CD4-positive, alpha-beta T cell treated with Interleukin-15 for 1 hour (primary cell): ENCODE measurements around the gene CA11.
"Not testable (repeated sequence)": the region's sequence is repeated elsewhere in the genome, so short reads cannot be mapped to it uniquely, and the experiment has no call there.

Experiments
- DNase-seq: peaks from one replicate; pipeline ENCODE4 v3.0.0-alpha.2; 2020

The CA11 gene

DNA sequence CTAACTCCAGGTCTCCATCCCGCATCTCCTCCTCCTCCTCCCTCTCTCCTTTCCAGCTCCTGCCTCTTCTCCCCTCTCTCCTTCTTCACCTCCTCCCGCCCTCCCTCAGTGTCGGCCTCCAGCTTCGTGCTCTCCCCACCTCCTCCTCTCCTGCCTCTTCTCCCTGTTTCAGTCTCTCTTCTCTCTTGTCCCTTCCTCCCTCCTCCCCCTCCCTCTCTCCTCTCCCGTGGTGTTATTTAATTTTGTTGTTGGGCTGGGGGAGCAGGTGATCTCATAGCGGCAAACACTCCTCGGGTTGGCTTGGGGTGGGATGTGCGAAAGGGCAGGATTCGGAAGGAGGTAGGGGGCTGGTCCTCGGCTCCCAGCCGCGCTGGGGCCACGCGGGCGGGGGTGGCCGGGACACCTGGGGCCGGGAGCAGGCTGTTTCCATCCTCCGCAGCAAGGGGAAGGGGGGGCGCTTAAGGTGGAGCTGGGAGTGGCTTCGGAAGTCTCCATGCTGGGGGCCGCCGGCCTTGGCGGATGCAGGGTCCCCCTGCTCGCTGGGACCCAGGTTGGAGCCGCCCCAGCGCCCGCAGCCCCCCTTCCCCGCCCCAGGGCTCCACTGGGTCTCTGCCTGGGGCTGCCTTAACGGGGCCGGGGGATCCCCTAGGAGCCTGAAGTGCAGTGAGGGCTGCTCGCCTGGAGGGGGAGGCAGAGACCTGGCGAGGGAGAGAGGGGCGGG lies at the start of gene CA11:
CA11 (minus strand) TSS at position 187 of the 721 bp plus-strand sequence. CDS start 555 bp downstream, outside the sequence.
- peak; percentile 92 for DNase-seq

DNA sequence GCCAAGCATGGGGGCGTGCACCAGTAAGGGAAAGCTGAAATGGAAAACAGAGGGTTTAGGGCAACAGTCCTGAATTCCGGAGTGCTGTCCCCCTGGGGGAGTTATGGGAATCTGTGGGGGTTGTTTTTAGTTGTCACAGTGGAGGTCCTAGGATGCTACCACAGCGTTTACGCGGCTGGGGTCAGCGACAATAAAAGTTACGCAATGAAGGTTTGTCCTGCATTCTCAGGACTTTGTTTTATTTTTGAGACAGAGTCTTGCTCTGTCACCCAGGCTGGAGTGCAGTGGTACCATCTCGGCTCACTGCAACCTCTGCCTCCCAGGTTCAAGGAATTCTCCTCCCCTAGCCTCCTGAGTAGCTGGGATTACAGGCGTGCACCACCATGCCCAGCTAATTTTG lies 47.6 kb upstream of the CA11 start:
- DNase-seq = not testable (repeated sequence)

DNA sequence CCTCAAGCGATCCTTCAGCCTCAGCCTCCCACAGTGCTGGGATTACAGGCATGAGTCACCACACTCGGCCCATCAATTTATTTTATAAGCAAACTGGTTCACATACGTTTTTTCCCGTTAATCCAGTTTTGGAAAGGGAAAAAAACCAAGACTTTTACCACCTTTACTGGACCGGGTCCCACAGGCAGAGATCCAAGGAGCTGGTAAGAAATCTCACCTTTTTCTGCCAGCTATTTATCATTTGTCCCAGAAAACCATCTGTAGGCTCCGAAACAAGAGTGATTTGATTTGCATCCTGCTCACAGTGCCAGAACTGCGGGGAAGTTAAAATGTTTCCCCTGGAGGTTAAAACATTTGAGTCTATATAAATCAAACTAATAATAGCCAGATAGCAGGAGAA lies 43.5 kb upstream of the CA11 start:
- no peak for DNase-seq

DNA sequence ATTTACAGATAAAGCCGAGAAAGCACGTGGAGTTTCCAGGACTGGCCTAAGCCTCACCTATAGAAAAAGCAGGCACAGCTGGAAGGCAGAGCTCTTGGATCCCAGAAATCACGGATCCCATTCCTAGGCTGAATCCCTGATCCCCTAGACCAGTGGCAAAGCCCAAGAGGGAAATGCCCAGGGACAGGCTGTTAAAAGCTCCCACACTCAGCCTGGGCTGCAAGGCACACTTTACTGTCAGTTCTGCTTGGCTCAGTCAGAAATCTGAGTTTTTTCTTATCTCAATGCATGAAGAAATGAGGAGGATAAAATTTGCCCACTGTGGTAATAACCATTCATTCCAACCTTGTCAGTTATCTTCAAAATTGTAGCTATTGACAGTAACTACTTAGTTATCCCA lies 41.8 kb upstream of the CA11 start:
- no peak for DNase-seq

- not testable (repeated sequence) for DNase-seq
These were observed 40.6 kb upstream of the CA11 start for GRCh38 chr19:48686637-48687036.

DNA sequence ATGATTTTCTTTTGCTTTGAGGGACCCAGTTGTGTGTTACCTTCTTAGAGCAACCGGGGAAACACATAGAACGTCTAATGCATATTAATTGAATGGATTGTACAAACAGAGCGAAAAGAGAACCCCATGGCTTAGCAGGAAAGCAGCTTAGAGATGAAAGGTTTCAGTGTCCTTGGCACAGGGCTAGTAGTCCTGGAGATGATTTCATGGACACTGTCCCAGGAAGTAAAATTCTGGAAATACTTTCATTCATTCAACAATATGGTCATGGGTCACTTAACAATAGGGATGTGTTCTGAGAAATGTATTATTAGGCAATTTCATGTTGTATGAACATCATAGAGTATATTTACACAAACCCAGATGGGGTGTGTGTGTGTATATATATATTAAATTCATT lies 40.1 kb upstream of the CA11 start:
- DNase-seq = no peak

- DNase-seq = no peak
These were observed 39.6 kb upstream of the CA11 start for GRCh38 chr19:48685583-48685982.

GRCh38 chr19:48683349-48683748 lies 37.4 kb upstream of the CA11 start:
- DNase-seq = peak; percentile 53

- no peak for DNase-seq
These were observed 35.1 kb upstream of the CA11 start for GRCh38 chr19:48681127-48681470.

DNA sequence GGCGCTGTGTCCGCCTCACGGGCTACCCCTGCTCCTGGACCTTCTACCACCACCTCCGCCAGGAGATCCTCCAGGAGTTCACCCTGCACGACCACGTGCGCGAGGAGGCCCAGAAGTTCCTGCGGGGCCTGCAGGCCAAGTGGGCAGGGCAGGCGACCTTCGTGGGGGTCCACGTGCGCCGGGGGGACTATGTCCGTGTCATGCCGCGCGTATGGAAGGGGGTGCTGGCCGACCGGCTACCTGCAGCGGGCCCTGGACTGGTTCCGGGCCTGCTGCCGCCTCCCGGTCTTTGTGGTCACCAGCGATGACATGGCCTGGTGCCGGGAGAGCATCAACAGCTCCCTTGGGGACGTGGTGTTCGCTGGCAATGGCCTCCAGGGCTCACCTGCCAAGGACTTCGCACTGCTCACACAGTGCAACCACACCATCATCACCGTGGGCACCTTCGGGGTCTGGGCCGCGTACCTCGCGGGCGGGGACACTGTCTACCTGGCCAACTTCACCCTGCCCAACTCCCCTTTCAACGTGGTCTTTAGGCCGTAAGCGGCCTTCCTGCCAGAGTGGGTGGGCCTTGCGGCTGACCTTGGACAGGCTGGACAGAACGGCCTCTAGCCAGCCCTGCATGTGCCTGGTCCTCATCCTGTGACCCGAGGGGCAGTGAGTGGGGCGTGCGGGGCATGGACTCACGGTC lies 34.6 kb upstream of the CA11 start:
- DNase-seq = no peak

- not testable (repeated sequence) for DNase-seq
These were observed 34.0 kb upstream of the CA11 start for GRCh38 chr19:48680006-48680405.

DNA sequence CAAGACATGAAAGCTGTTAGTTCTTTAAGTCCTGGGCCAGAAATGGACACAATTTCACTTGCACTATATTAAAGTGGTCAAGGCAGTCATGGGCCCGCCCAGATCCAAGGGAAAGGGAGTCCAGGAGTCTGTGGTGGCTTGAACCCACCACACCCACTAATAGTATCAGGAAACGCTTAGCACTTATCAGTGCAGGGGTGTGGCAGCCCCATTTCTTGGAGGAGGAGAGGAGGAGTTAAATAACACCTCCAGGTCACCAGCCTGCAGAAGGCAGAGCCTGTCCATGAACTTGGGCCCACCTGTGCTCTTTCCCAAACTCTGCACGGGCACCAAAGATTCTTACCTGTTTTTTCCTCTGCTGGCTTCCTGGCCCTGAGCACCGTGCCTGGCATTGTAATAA lies 32.2 kb upstream of the CA11 start:
- DNase-seq = no peak

- DNase-seq = no peak
These were observed 30.9 kb upstream of the CA11 start for GRCh38 chr19:48676887-48677286.

- no peak for DNase-seq
These were observed 30.5 kb upstream of the CA11 start for GRCh38 chr19:48676487-48676886.

- DNase-seq = peak; percentile 79
These were observed 29.2 kb upstream of the CA11 start for GRCh38 chr19:48674921-48675824.

GRCh38 chr19:48674216-48674809 lies 28.3 kb upstream of the CA11 start:
- DNase-seq = no peak

- DNase-seq = no peak
These were observed 27.6 kb upstream of the CA11 start for GRCh38 chr19:48673436-48674100.

DNA sequence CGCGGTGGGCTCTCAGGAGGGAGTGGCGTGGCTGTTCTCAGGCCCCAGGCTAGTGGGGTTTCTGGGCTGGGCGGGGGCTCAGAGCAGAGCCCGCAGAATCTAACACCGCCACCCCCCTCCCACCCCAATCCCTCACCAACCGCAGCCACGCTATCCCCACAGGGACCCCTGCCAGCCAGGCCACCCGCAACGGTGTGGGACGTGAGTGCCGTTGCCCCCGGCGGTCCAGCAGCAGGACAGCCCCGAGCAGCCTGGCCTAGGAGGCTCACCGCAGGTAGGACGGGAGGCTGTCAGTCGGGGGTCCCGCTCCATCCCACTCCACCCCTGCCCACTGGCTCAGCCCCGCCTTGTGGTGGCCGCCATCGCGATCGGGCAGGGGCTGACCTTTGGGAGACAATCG lies 27.0 kb upstream of the CA11 start, which contains the start of gene NTN5:
NTN5 (minus strand) TSS at position 24 of the 400 bp plus-strand sequence. CDS start 2,031 bp downstream, outside the sequence.
- no peak for DNase-seq

DNA sequence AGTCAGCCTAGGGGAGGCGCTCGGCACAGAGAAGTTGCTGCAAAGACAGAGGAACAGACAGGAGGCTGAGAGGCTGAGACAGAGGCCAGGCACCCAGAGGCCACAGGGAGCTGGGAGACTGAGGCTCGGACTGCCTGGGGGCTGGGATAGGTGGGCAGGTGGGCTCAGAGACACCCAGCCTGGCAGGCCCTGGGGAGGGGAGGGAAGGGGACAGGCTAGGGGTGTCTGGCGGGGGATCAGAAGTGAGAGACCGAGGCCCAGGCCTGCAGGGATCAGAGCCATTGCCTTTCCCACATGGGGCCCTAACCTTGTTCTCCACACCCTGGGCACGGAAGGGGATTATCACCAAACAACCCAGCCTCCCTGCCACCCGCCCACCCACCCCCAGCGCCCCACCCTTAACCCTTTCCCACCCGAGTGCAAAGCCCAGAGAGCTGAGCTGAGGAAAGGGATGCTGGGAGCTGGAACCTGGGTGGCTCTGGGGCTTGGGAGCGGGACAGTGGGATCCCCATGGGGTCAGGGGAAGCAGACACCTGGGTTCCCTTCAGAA lies 25.5 kb upstream of the CA11 start:
- no peak for DNase-seq

- DNase-seq = no peak
These were observed 24.9 kb upstream of the CA11 start for GRCh38 chr19:48670699-48671445.

DNA sequence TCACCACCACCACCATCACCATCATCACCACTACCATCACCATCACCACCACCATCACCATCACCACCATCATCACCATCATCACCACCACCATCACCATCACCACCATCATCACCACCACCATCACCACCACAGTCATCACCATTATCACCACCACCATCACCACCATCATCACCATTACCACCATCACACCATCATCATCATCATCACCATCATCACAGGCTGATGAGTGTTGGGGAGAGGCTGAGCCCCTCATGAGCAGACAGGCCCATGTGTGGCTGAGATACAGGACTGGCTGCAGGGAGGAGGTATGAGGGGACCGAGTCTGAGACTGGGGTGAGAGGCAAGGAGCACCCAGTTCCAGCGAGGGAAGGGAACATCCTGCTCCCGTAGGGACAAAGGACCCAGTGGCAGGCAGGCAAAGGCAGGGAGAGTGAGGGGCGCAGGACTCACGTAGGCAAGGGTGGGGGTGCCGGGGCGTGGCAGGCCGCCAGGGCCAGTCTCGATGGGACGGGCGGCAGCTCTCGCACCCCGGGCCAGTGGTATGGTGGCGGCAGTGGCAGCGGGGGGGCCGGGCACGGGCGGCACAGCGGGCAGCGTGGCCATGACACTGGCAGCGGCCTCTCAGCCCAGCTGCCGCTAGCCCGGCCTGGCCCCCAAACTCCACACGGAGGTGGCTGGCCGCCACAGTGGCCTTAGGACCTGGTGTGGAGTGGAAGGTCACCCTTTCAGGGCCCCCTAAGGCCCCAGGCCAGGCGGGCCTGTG lies 24.1 kb upstream of the CA11 start:
- no peak for DNase-seq
